Measurements from ENCODE around the gene RAB1B.

Gene RAB1B

DNA sequence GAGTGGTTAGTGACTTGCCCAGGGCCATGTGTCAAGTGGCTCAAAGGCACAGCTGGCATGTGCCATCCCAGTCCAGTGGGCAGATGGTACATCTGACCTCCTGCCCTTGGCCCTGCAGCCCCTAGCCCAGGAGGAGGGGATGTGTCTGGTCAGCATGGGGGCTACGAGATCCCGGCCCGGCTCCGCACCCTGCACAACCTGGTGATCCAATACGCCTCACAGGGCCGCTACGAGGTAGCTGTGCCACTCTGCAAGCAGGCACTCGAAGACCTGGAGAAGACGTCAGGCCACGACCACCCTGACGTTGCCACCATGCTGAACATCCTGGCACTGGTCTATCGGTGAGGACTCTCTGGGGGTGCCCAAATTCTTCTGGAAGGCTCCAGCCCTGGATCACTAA is 5.7 kb upstream of the RAB1B start:
- H3K27ac ChIP-seq, result no peak overlapping the region
- no peak for TF ChIP-seq ZFX (IDR thresholded peaks at IDR 0.05)
- TF ChIP-seq CTCF (conservative IDR thresholded peaks at IDR 0.05), result no peak

GRCh38 chr11:66263231-66263630 is 5.2 kb upstream of the RAB1B start:
- no peak overlapping the region for H3K27ac ChIP-seq
- TF ChIP-seq ZFX (IDR thresholded peaks at IDR 0.05) (no peak), CTCF (conservative IDR thresholded peaks at IDR 0.05) (no peak)

DNA sequence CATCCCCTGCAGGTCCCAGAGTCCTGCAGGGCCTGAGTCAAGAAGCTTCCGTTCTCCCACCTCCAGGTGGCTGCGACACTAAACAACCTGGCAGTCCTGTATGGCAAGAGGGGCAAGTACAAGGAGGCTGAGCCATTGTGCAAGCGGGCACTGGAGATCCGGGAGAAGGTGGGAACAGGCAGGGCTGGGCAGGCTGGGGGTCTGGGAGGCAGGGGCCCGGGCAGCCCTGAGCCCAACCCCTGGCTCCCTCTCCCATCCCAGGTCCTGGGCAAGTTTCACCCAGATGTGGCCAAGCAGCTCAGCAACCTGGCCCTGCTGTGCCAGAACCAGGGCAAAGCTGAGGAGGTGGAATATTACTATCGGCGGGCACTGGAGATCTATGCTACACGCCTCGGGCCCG is 4.7 kb upstream of the RAB1B start:
- no peak for TF ChIP-seq ZFX (IDR thresholded peaks at IDR 0.05)
- no peak for TF ChIP-seq CTCF (conservative IDR thresholded peaks at IDR 0.05)

DNA sequence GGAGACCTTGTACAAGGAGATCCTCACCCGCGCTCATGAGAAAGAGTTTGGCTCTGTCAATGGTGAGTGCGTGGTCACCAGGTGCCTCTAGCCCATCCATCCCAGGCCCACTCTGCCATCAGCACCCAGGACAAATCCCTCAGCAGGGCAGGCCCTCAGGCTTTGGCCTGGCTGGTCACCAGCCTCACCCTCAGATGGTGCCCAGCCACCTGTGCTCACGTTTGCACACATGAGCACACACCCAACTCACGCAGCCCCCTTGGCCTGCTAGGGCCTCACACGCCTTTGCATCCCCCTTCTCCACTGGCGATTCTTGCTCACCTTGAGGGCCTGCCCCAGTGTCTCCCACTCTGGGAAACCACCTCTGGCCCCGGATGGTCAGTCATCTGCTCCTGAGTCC is 4.1 kb upstream of the RAB1B start:
- no peak for TF ChIP-seq CTCF (conservative IDR thresholded peaks at IDR 0.05)
- no peak for TF ChIP-seq ZFX (IDR thresholded peaks at IDR 0.05)
- no peak overlapping the region for H3K27ac ChIP-seq

More for the DNA sequence above, 4.7 kb upstream of the RAB1B start:
- no peak overlapping the region for H3K27ac ChIP-seq

DNA sequence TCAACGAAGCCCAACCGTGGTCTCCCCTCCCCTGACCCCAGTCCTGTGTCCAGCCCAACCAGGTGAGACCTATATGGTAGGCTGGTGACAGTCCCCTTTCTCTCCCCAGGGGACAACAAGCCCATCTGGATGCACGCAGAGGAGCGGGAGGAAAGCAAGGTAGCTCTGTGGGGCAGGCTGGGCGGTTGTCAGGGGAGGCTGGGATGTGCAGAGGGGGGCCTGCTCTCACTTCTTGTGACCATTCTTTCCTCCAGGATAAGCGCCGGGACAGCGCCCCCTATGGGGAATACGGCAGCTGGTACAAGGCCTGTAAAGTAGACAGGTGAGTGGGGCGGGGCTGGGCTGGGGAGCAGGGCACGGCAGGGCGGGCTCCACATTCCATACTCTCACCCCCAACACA is 3.5 kb upstream of the RAB1B start:
- no peak overlapping the region for H3K27ac ChIP-seq
- TF ChIP-seq ZFX (IDR thresholded peaks at IDR 0.05) (no peak), CTCF (conservative IDR thresholded peaks at IDR 0.05) (peak; percentile 66)

GRCh38 chr11:66265531-66266377 is 2.7 kb upstream of the RAB1B start:
- H3K27ac ChIP-seq, result no peak overlapping the region
- TF ChIP-seq CTCF (conservative IDR thresholded peaks at IDR 0.05) (no peak), ZFX (IDR thresholded peaks at IDR 0.05) (no peak)

DNA sequence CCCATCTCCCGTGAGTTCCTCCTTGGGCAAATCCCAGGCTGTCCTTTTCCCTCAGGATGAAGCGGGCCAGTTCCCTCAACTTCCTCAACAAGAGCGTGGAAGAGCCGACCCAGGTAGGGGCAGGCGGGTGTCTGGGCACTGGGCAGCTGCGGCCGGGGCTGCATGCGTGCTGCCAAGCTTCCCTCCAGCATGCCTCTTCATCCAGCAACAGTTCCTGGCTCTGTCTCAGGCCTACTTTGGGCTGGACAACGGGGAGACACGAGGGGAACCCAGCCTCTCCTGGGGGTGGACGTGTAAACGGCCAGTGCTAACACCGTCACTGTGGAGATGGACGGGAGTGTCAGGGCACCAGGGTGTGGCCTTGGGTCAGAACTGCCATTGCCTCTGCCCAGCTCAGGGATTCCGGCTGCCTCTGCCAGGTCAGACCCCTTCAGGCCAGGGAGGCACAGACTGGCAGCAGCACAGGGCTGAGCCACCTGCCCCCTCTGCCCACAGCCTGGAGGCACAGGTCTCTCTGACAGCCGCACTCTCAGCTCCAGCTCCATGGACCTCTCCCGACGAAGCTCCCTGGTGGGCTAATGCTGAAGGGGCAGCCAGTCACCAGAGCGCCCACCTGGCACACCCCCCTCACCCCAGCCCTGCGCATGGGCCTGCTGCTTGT is 1.9 kb upstream of the RAB1B start:
- TF ChIP-seq CTCF (conservative IDR thresholded peaks at IDR 0.05) (no peak), ZFX (IDR thresholded peaks at IDR 0.05) (no peak)
- H3K27ac ChIP-seq, result no peak overlapping the region; the same call in 1 of the 2 replicates
